ENCODE data around the gene CHST8.

DNA sequence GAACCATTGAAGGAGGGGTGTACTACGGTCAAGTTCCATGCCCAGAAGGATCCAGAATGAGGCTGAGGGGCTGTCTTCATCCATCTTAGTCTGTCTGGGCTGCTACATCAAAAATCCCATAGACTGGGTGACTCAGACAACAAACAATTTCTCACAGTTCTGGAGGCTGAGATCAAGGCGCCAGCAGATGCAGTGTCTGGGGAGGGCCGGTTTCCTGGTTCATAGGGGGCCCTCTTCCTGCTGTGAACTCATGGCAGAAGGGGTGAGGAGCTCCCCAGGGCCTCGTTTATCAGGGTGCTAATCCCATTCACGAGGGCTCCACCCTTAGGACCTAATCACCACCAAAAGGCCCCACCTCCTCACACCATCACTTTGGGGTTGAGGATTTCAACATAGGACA, 160.2 kb downstream of the CHST8 start:
- TF ChIP-seq, protein P1, sequence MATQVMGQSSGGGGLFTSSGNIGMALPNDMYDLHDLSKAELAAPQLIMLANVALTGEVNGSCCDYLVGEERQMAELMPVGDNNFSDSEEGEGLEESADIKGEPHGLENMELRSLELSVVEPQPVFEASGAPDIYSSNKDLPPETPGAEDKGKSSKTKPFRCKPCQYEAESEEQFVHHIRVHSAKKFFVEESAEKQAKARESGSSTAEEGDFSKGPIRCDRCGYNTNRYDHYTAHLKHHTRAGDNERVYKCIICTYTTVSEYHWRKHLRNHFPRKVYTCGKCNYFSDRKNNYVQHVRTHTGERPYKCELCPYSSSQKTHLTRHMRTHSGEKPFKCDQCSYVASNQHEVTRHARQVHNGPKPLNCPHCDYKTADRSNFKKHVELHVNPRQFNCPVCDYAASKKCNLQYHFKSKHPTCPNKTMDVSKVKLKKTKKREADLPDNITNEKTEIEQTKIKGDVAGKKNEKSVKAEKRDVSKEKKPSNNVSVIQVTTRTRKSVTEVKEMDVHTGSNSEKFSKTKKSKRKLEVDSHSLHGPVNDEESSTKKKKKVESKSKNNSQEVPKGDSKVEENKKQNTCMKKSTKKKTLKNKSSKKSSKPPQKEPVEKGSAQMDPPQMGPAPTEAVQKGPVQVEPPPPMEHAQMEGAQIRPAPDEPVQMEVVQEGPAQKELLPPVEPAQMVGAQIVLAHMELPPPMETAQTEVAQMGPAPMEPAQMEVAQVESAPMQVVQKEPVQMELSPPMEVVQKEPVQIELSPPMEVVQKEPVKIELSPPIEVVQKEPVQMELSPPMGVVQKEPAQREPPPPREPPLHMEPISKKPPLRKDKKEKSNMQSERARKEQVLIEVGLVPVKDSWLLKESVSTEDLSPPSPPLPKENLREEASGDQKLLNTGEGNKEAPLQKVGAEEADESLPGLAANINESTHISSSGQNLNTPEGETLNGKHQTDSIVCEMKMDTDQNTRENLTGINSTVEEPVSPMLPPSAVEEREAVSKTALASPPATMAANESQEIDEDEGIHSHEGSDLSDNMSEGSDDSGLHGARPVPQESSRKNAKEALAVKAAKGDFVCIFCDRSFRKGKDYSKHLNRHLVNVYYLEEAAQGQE (IDR thresholded peaks at IDR 0.05; ENCODE audit: insufficient read depth in 1 of 2, low read depth in 2 of 2, low read length in 2 of 2): no peak
- TF ChIP-seq TAF1 (IDR thresholded peaks at IDR 0.05; ENCODE audit: borderline replicate concordance, insufficient read depth, low read length) (no peak), POLR2AphosphoS5 (IDR thresholded peaks at IDR 0.05; ENCODE audit: low read depth, low read length) (no peak), SIN3A (IDR thresholded peaks at IDR 0.05; ENCODE audit: borderline replicate concordance, insufficient read depth, low read length) (no peak)
